Measurements from ENCODE around the gene SCN9A. TPM values are rescaled to one million over a fixed set of nuclear protein-coding genes. Genes with fewer than 3 reads are reported as not detected.

Gene SCN9A
- total RNA-seq, 4 donors from 2014 or later: 1.1 to 8.8 (median 5.2) TPM

DNA sequence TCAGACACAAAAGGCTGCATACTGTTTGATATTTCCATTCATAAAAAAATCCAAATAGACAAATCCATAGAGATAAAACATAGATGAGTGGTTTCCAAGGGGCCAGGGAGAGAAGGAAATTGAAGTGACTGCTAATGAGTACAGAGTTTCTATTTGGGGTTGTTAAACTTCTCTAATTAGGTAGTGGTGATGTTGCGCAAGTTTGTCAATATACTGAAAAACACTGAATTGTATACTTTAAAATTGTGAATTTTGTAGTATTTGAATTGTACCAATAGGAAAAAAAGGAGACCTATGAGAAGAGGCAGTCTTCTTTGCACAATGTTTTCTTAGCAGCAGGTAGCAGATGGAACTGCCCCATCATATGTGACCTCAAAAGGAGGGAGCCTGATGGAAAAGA, 71.1 kb downstream of the SCN9A start:
- DNase-seq (ENCODE audit: low spot score in 2 of 2): no peak
- 98% methylated on average over 1 of the region's 1 CpG for WGBS
- Histone ChIP-seq H3K36me3 (no peaks in the 10 kb centered on the region), H3K27me3 (no peaks in the 10 kb centered on the region), H3K4me3 (no peak overlapping the region), H3K4me1 (no peaks in the 10 kb centered on the region), H3K9me3 (no peaks in the 10 kb centered on the region), H3K27ac (no peak overlapping the region)
- TF ChIP-seq EP300 (IDR thresholded peaks at IDR 0.05) (no peak), POLR2A (IDR thresholded peaks at IDR 0.05) (no peak), POLR2AphosphoS5 (IDR thresholded peaks at IDR 0.05) (no peak)
- TF ChIP-seq, protein P1, sequence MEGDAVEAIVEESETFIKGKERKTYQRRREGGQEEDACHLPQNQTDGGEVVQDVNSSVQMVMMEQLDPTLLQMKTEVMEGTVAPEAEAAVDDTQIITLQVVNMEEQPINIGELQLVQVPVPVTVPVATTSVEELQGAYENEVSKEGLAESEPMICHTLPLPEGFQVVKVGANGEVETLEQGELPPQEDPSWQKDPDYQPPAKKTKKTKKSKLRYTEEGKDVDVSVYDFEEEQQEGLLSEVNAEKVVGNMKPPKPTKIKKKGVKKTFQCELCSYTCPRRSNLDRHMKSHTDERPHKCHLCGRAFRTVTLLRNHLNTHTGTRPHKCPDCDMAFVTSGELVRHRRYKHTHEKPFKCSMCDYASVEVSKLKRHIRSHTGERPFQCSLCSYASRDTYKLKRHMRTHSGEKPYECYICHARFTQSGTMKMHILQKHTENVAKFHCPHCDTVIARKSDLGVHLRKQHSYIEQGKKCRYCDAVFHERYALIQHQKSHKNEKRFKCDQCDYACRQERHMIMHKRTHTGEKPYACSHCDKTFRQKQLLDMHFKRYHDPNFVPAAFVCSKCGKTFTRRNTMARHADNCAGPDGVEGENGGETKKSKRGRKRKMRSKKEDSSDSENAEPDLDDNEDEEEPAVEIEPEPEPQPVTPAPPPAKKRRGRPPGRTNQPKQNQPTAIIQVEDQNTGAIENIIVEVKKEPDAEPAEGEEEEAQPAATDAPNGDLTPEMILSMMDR (IDR thresholded peaks at IDR 0.05): no peak

DNA sequence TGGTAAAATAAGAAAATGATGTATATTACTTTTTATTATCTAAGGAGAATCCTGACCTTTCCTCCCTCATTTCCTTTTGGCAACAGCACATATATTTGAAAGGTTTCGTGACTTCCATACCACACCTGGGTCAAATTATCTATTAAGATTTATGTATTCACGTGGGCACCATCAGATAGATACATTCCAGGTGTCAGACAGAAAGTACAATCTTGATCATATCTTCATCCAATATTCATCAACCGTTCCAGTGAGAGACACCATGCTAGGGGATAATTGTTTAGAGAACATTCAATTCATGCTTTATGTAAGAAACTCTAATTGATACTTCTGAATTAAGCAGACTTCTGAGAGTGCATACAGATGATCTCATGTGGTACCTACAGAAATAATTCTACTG, 73.7 kb downstream of the SCN9A start:
- Histone ChIP-seq H3K36me3 (no peaks in the 10 kb centered on the region), H3K27ac (no peak overlapping the region), H3K4me1 (no peaks in the 10 kb centered on the region), H3K4me3 (no peak overlapping the region), H3K9me3 (no peaks in the 10 kb centered on the region), H3K27me3 (no peaks in the 10 kb centered on the region)
- TF ChIP-seq EP300 (IDR thresholded peaks at IDR 0.05) (no peak), POLR2A (IDR thresholded peaks at IDR 0.05) (no peak), POLR2AphosphoS5 (IDR thresholded peaks at IDR 0.05) (no peak)
- TF ChIP-seq, protein P1 (IDR thresholded peaks at IDR 0.05): no peak
- no peak for DNase-seq (ENCODE audit: low spot score in 2 of 2)
- WGBS: 29% methylated on average over 3 of the region's 3 CpGs

DNA sequence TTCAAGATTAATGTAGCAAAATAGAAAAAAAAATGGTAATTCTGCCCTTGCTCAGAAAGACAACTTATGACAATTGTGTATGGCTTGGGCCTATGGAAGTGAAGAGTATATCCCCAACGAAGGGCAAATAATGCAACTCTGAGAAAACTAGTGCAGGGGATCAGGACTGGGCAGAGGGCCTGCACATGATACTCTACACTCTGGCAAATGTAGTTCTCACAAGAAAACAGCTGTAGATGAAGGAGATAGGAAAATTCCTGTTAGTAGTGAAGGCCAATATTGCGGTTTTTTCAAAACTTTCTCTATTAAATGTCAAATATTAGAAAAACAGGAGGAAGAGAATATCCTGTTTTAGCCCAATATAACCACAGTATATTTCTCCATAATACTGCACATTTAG, 77.8 kb downstream of the SCN9A start:
- 75% methylated on average over 2 of the region's 2 CpGs for WGBS
- no peaks in the 10 kb centered on the region for H3K27me3 ChIP-seq

DNA sequence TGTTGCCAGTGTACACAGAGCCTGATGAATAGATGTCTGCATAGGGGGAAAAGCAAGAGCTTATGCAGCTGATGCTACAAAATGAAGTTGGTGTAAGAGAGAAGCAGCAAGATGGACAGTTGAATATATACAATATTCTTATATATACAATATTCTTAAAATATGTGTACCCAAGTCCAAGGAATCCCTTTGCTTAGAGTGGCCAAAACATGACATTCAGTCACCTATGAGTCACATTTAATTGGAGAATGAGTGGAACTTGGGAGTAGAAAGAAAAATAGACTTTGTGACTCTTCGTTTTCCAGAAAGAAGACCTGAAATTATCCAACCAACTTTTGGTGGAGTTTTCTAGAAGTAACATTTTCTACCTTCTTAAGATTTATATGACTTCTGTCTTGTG, 81.8 kb downstream of the SCN9A start:
- no peak for DNase-seq (ENCODE audit: low spot score in 2 of 2)
- Histone ChIP-seq H3K9me3 (no peaks in the 10 kb centered on the region), H3K36me3 (no peaks in the 10 kb centered on the region), H3K27me3 (no peaks in the 10 kb centered on the region), H3K4me3 (no peak overlapping the region), H3K27ac (no peak overlapping the region), H3K4me1 (no peaks in the 10 kb centered on the region)
- TF ChIP-seq POLR2A (IDR thresholded peaks at IDR 0.05) (no peak), EP300 (IDR thresholded peaks at IDR 0.05) (no peak), POLR2AphosphoS5 (IDR thresholded peaks at IDR 0.05) (no peak)
- TF ChIP-seq, protein P1 (IDR thresholded peaks at IDR 0.05): no peak
- WGBS: 88% methylated on average over 1 of the region's 1 CpG

More for the DNA sequence above, 77.8 kb downstream of the SCN9A start:
- no peaks in the 10 kb centered on the region for H3K36me3 ChIP-seq
- H3K27ac ChIP-seq: no peak overlapping the region
- no peaks in the 10 kb centered on the region for H3K9me3 ChIP-seq
- H3K4me1 ChIP-seq: no peaks in the 10 kb centered on the region
- TF ChIP-seq, protein P1 (IDR thresholded peaks at IDR 0.05): no peak
- TF ChIP-seq POLR2A (IDR thresholded peaks at IDR 0.05) (no peak), POLR2AphosphoS5 (IDR thresholded peaks at IDR 0.05) (no peak), EP300 (IDR thresholded peaks at IDR 0.05) (no peak)
- no peak for DNase-seq (ENCODE audit: low spot score in 2 of 2)
- H3K4me3 ChIP-seq: no peak overlapping the region

DNA sequence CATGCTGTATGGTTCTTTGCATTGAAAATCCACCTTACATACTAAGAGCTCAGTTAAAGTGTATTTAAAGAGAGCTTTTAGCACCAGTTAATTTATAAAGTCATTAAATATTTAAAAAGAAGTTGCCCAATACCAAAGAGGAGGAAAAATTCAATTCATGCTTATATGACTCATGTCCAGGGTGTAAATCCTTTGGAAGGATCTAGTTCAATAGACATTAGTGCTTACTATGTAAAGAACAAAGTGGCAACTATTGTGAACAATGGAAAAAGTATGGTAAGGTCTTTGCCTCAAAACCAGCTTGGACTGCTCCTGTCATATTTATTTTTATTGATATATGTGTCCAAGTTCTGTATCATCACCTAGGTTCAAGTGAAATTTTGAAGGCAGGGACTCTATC, 90.5 kb downstream of the SCN9A start:
- no peak for TF ChIP-seq POLR2AphosphoS5 (IDR thresholded peaks at IDR 0.05)
- TF ChIP-seq, protein P1 (IDR thresholded peaks at IDR 0.05): no peak
- no peak for TF ChIP-seq EP300 (IDR thresholded peaks at IDR 0.05)
- no peak for TF ChIP-seq POLR2A (IDR thresholded peaks at IDR 0.05)
- Histone ChIP-seq H3K36me3 (no peaks in the 10 kb centered on the region), H3K27me3 (no peaks in the 10 kb centered on the region), H3K4me3 (no peak overlapping the region), H3K27ac (no peak overlapping the region), H3K4me1 (no peaks in the 10 kb centered on the region), H3K9me3 (no peaks in the 10 kb centered on the region)
- DNase-seq (ENCODE audit: low spot score in 2 of 2): no peak
